ENCODE results near the gene MUC3A.
"Not testable (repeated sequence)": the region's sequence is repeated elsewhere in the genome, so short reads cannot be mapped to it uniquely, and the experiment has no call there.

The MUC3A gene

GRCh38 chr7:100969066-100969615 is 19.8 kb downstream of the MUC3A start, which contains the start of gene MUC12:
Gene MUC12, plus strand, starts transcription at chr7:100969565. Its CDS starts 58 bp downstream, at chr7:100969623.
- DNase-seq (ENCODE audit: low read depth in 2 of 2): no peak

GRCh38 chr7:100971111-100972001 is 22.0 kb downstream of the MUC3A start:
- DNase-seq (ENCODE audit: low read depth in 2 of 2): no peak

GRCh38 chr7:100972002-100972347 is 22.6 kb downstream of the MUC3A start:
- DNase-seq (ENCODE audit: low read depth in 2 of 2): no peak

- no peak for DNase-seq (ENCODE audit: low read depth in 2 of 2)
Observed at GRCh38 chr7:100974021-100974420, 24.7 kb downstream of the MUC3A start.

GRCh38 chr7:100975371-100975821 is 26.1 kb downstream of the MUC3A start:
- DNase-seq (ENCODE audit: low read depth in 2 of 2): no peak

- no peak for DNase-seq (ENCODE audit: low read depth in 2 of 2)
Observed at GRCh38 chr7:100978300-100978699, 29.0 kb downstream of the MUC3A start.

- no peak for DNase-seq (ENCODE audit: low read depth in 2 of 2)
Observed at GRCh38 chr7:100983451-100984187, 34.3 kb downstream of the MUC3A start.

- DNase-seq (ENCODE audit: low read depth in 2 of 2): not testable (repeated sequence)
Observed at GRCh38 chr7:100984241-100984918, 35.0 kb downstream of the MUC3A start.

- not testable (repeated sequence) for DNase-seq (ENCODE audit: low read depth in 2 of 2)
Observed at GRCh38 chr7:100985033-100985797, 35.9 kb downstream of the MUC3A start.

GRCh38 chr7:100991631-100992030 is 42.3 kb downstream of the MUC3A start:
- no peak for DNase-seq (ENCODE audit: low read depth in 2 of 2)

GRCh38 chr7:100992280-100992679 is 42.9 kb downstream of the MUC3A start:
- not testable (repeated sequence) for DNase-seq (ENCODE audit: low read depth in 2 of 2)

- DNase-seq (ENCODE audit: low read depth in 2 of 2): not testable (repeated sequence)
Observed at GRCh38 chr7:100994671-100995070, 45.3 kb downstream of the MUC3A start.

- not testable (repeated sequence) for DNase-seq (ENCODE audit: low read depth in 2 of 2)
Observed at GRCh38 chr7:100998530-100998929, 49.2 kb downstream of the MUC3A start.

GRCh38 chr7:100999334-100999733 is 50.0 kb downstream of the MUC3A start:
- DNase-seq (ENCODE audit: low read depth in 2 of 2): not testable (repeated sequence)

- DNase-seq (ENCODE audit: low read depth in 2 of 2): not testable (repeated sequence)
Observed at GRCh38 chr7:101000025-101000424, 50.7 kb downstream of the MUC3A start.

- DNase-seq (ENCODE audit: low read depth in 2 of 2): not testable (repeated sequence)
Observed at GRCh38 chr7:101002333-101002732, 53.0 kb downstream of the MUC3A start.

- not testable (repeated sequence) for DNase-seq (ENCODE audit: low read depth in 2 of 2)
Observed at GRCh38 chr7:101007361-101007760, 58.0 kb downstream of the MUC3A start.

- no peak for DNase-seq (ENCODE audit: low read depth in 2 of 2)
Observed at GRCh38 chr7:101009629-101010028, 60.3 kb downstream of the MUC3A start.

- no peak for DNase-seq (ENCODE audit: low read depth in 2 of 2)
Observed at GRCh38 chr7:101012931-101013330, 63.6 kb downstream of the MUC3A start.

GRCh38 chr7:101015626-101016025 is 66.3 kb downstream of the MUC3A start:
- no peak for DNase-seq (ENCODE audit: low read depth in 2 of 2)

Measured in stimulated activated CD8-positive, alpha-beta memory T cell treated with anti-CD3 and anti-CD28 coated beads, Interleukin-15, amount 100 ng/mL, for 4 hours (primary cell).